Ishikawa (cell line): ENCODE results near the gene TBC1D30.

Experiments used
- CEBPB ChIP-seq: IDR thresholded peaks from 2 replicates; pipeline ENCODE4 v1.6.1; 2012
- CREB1 ChIP-seq: IDR thresholded peaks from 2 replicates; pipeline ENCODE4 v1.6.1; 2012; ENCODE audit warnings: low read depth
- EP300 ChIP-seq: IDR thresholded peaks from 2 replicates; pipeline ENCODE4 v1.6.1; 2012; ENCODE audit warnings: borderline replicate concordance
- FOXM1 ChIP-seq: IDR thresholded peaks from 2 replicates; pipeline ENCODE4 v1.6.1; 2012; ENCODE audit warnings: low read depth, borderline replicate concordance
- RAD21 ChIP-seq: IDR thresholded peaks from 2 replicates; pipeline ENCODE4 v1.6.1; 2012; ENCODE audit warnings: low read depth
- TAF1 ChIP-seq: IDR thresholded peaks from 2 replicates; pipeline ENCODE4 v1.6.1; 2012; ENCODE audit warnings: low read depth, mild to moderate bottlenecking
- TCF12 ChIP-seq: IDR thresholded peaks from 2 replicates; pipeline ENCODE4 v1.6.1; 2012; ENCODE audit warnings: low read depth
- YY1 ChIP-seq: IDR thresholded peaks from 2 replicates; pipeline ENCODE4 v1.6.1; 2012; ENCODE audit warnings: low read depth
- ZBTB7A ChIP-seq: IDR thresholded peaks from 2 replicates; pipeline ENCODE4 v1.6.1; 2012; ENCODE audit warnings: low read depth
- TF ChIP-seq, protein P1 (sequence below): IDR thresholded peaks from 2 replicates; pipeline ENCODE4 v1.6.1; 2012
- TF ChIP-seq, protein P2 (sequence below): IDR thresholded peaks from 2 replicates; pipeline ENCODE4 v1.6.1; 2012; ENCODE audit warnings: low read depth, mild to moderate bottlenecking

DNA sequence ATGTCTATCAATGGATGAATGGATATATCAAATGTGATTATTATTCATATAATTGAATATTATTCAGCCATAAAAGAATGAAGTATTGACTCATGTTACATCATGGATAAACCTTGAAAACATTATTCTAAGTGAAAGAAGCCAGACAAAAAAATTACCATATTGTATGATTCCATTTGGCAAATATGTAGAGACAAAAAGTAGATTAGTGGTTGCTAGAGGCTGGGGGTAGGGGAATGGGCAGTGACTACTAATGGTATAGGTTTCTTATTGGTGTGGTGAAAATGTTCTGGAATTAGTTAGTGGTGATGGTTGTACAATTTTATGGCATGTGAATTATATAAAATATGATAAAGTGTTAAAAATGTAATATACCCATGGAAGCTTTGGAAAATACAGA is 33.4 kb upstream of the TBC1D30 start:
- TF ChIP-seq YY1 (no peak), ZBTB7A (no peak), TAF1 (no peak), CEBPB (no peak), EP300 (no peak), TCF12 (no peak), RAD21 (no peak), FOXM1 (no peak), CREB1 (no peak)
- TF ChIP-seq, protein P1, sequence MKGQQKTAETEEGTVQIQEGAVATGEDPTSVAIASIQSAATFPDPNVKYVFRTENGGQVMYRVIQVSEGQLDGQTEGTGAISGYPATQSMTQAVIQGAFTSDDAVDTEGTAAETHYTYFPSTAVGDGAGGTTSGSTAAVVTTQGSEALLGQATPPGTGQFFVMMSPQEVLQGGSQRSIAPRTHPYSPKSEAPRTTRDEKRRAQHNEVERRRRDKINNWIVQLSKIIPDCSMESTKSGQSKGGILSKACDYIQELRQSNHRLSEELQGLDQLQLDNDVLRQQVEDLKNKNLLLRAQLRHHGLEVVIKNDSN, result no peak
- TF ChIP-seq, protein P2, sequence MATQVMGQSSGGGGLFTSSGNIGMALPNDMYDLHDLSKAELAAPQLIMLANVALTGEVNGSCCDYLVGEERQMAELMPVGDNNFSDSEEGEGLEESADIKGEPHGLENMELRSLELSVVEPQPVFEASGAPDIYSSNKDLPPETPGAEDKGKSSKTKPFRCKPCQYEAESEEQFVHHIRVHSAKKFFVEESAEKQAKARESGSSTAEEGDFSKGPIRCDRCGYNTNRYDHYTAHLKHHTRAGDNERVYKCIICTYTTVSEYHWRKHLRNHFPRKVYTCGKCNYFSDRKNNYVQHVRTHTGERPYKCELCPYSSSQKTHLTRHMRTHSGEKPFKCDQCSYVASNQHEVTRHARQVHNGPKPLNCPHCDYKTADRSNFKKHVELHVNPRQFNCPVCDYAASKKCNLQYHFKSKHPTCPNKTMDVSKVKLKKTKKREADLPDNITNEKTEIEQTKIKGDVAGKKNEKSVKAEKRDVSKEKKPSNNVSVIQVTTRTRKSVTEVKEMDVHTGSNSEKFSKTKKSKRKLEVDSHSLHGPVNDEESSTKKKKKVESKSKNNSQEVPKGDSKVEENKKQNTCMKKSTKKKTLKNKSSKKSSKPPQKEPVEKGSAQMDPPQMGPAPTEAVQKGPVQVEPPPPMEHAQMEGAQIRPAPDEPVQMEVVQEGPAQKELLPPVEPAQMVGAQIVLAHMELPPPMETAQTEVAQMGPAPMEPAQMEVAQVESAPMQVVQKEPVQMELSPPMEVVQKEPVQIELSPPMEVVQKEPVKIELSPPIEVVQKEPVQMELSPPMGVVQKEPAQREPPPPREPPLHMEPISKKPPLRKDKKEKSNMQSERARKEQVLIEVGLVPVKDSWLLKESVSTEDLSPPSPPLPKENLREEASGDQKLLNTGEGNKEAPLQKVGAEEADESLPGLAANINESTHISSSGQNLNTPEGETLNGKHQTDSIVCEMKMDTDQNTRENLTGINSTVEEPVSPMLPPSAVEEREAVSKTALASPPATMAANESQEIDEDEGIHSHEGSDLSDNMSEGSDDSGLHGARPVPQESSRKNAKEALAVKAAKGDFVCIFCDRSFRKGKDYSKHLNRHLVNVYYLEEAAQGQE, result no peak
